GM12878 (cell line): ENCODE measurements around the gene AKAP7. TPM values are rescaled to one million over a fixed set of nuclear protein-coding genes. Genes with fewer than 3 reads are reported as not detected.

Experiments
- ATAC-seq: fragments of 200-7000 bp; cut with Tn5 transposase; 3 replicates; pipeline ENCODE4 v1.9.1; 2020; ENCODE audit warnings: mild to moderate bottlenecking, moderate library complexity
- BruUV-seq: library from RNA; stranded (reverse); fragments of 400-500 nt; replicated peaks from 2 replicates; lab custom pipeline; 2021; lab: Mats Ljungman, UMichigan
- CTCF ChIA-PET: fragments of 300-600 bp; sonication (Branson Sonifier 250); formaldehyde crosslinking; extraction: SDS; loops from one replicate; lab custom pipeline; 2021; ENCODE audit warnings: inconsistent platforms; lab: Yijun Ruan, JAX
- POLR2A ChIA-PET: fragments of 350-600 bp; formaldehyde crosslinking; extraction: SDS; loops from one replicate; lab custom pipeline; 2021; ENCODE audit warnings: inconsistent platforms; lab: Charles Lee
- RAD21 ChIA-PET: fragments of 300-600 bp; sonication (Branson Sonifier 250); formaldehyde crosslinking; loops from one replicate; lab custom pipeline; 2023; ENCODE audit warnings: antibody characterized with exemption; ENCODE audit not compliant: unreplicated experiment; lab: Charles Lee
- SMC1A ChIA-PET: fragments of 300-600 bp; sonication (Branson Sonifier 250); formaldehyde crosslinking; loops from one replicate; lab custom pipeline; 2023; ENCODE audit not compliant: unreplicated experiment, uncharacterized antibody; lab: Charles Lee
- DNase-seq: peaks from one replicate; pipeline ENCODE4 v3.0.0-alpha.2; 2011; ENCODE audit warnings: low read depth, low spot score
- FAIRE-seq: peaks from 3 replicates; lab custom pipeline; 2011; peaks lifted over from hg19 to GRCh38; lab: Jason Lieb, UNC
- H2AFZ ChIP-seq: 2 replicates; pipeline ENCODE4 v1.6.0; 2011; ENCODE audit warnings: low read depth, low read length, control low read depth; ENCODE audit not compliant: control insufficient read depth
- H3K27ac ChIP-seq: 2 replicates; pipeline ENCODE4 v1.5.1; 2011; ENCODE audit warnings: control low read depth; ENCODE audit not compliant: control insufficient read depth, insufficient read depth
- H3K27me3 ChIP-seq, 2 experiments: replicated peaks in 1 of 2; 2 replicates each; pipeline versions ENCODE4 v1.6.0 to v1.6.1; 2011; ENCODE audit warnings: low read length in 1 of 2; ENCODE audit not compliant: control insufficient read depth in 2 of 2, insufficient read depth in 2 of 2
- H3K36me3 ChIP-seq, 2 experiments: 2 replicates each; pipeline ENCODE4 v1.5.1; 2011; ENCODE audit warnings: low read length in 1 of 2; ENCODE audit not compliant: control insufficient read depth in 2 of 2, insufficient read depth in 2 of 2
- H3K4me1 ChIP-seq: 2 replicates; pipeline ENCODE4 v1.6.1; 2011; ENCODE audit warnings: mild to moderate bottlenecking, low read length, moderate library complexity, mixed read lengths; ENCODE audit not compliant: control insufficient read depth, insufficient read depth
- H3K4me2 ChIP-seq: 2 replicates; pipeline ENCODE4 v1.6.0; 2011; ENCODE audit warnings: control low read depth; ENCODE audit not compliant: control insufficient read depth, insufficient read depth
- H3K4me3 ChIP-seq: fragments of 200-600 bp; sonication (generic); 2 replicates; pipeline ENCODE4 v1.5.1; 2016
- H3K79me2 ChIP-seq: 2 replicates; pipeline ENCODE4 v1.6.0; 2011; ENCODE audit warnings: low read length; ENCODE audit not compliant: control insufficient read depth, insufficient read depth
- H3K9ac ChIP-seq: 2 replicates; pipeline ENCODE4 v1.8.0; 2011; ENCODE audit warnings: low read length, control low read depth, mixed read lengths; ENCODE audit not compliant: control insufficient read depth, insufficient read depth
- H3K9me3 ChIP-seq: replicated peaks from 3 replicates; pipeline ENCODE4 v1.5.1; 2011; ENCODE audit warnings: mild to moderate bottlenecking, low read length; ENCODE audit not compliant: control insufficient read depth, insufficient read depth
- H4K20me1 ChIP-seq: 2 replicates; pipeline ENCODE4 v1.6.0; 2011; ENCODE audit not compliant: control insufficient read depth, insufficient read depth
- ATF2 ChIP-seq: IDR thresholded peaks from 2 replicates; pipeline ENCODE4 v1.6.1; 2012; ENCODE audit warnings: low read length, inconsistent platforms
- CREM ChIP-seq: IDR thresholded peaks from 2 replicates; pipeline ENCODE4 v1.6.1; 2014; ENCODE audit warnings: antibody characterized with exemption, low read depth
- ELK1 ChIP-seq: IDR thresholded peaks from 2 replicates; pipeline ENCODE4 v1.6.1; 2012; ENCODE audit warnings: low read depth, low read length, improper control_type of control experiment
- FOS ChIP-seq: IDR thresholded peaks from 3 replicates; pipeline ENCODE4 v1.6.1; 2011; ENCODE audit warnings: borderline replicate concordance; ENCODE audit not compliant: insufficient read length; ENCODE audit errors: extremely low read depth
- GATAD2B ChIP-seq: fragments of 450-650 bp; conservative IDR thresholded peaks from 2 replicates; pipeline ENCODE4 v1.6.1; 2017; ENCODE audit warnings: low read depth, mild to moderate bottlenecking, moderate library complexity
- NBN ChIP-seq: fragments of 450-650 bp; IDR thresholded peaks from 2 replicates; pipeline ENCODE4 v1.6.1; 2016
- NFIC ChIP-seq: IDR thresholded peaks from 2 replicates; pipeline ENCODE4 v1.6.1; 2012; ENCODE audit warnings: low read depth, mild to moderate bottlenecking, inconsistent platforms, low read length, moderate library complexity
- POU2F2 ChIP-seq: IDR thresholded peaks from 3 replicates; pipeline ENCODE4 v1.6.1; 2011; ENCODE audit warnings: low read depth, mild to moderate bottlenecking, low read length, borderline replicate concordance
- ZBED1 ChIP-seq: IDR thresholded peaks from 2 replicates; pipeline ENCODE4 v1.6.1; 2016; ENCODE audit warnings: borderline replicate concordance
- ZNF592 ChIP-seq: fragments of 450-650 bp; IDR thresholded peaks from 2 replicates; pipeline ENCODE4 v1.6.1; 2017; ENCODE audit warnings: mild to moderate bottlenecking, moderate library complexity
- ZSCAN29 ChIP-seq: fragments of 450-650 bp; IDR thresholded peaks from 2 replicates; pipeline ENCODE4 v1.6.1; 2017; ENCODE audit warnings: mild to moderate bottlenecking, moderate library complexity
- WGBS: methylation state at CpG from one replicate; pipeline ENCODE4 v1.1.6; 2016; ENCODE audit warnings: low lambda C conversion rate; ENCODE audit not compliant: insufficient replicate concordance, insufficient coverage; ENCODE audit errors: missing lambda C conversion rate; 5-methylcytosine and 5-hydroxymethylcytosine counted together
- in situ Hi-C: fragments of 300-500 bp; cut with MboI; formaldehyde crosslinking; loops from 9 replicates; pipeline ENCODE4 v1.14.3; 2018; ENCODE audit warnings: mixed read lengths
- intact Hi-C: fragments of 100-400 bp; cut with micrococcal nuclease; formaldehyde crosslinking; loops from one replicate; pipeline ENCODE4 v1.14.2; 2022; ENCODE audit not compliant: unreplicated experiment
- polyA plus RNA-seq, 11 experiments: library from polyadenylated mRNA; depleted of rRNA in 4 of 11; unstranded in 6 of 11; stranded (reverse) in 5 of 11; fragments of >200 nt; fragmentation: Nextera tagmentation in 4 of 11; fragmentation: Illumina TruSeq in 1 of 11; extraction: Ambion mirVana in 4 of 11; extraction: Trizol in 1 of 11; gene quantifications; 1 replicate in 1 of 11; 2 replicates in 10 of 11; pipeline versions ENCODE4 v1.2.1 to v1.2.3, GENCODE V29; 2011 to 2016; ENCODE audit warnings: inconsistent platforms in 2 of 11, missing spikeins in 2 of 11, low read depth in 1 of 11
- total RNA-seq, 4 experiments: library from RNA; depleted of rRNA in 3 of 4; stranded (reverse); fragments of >200 nt in 3 of 4; fragmentation: Illumina TruSeq in 1 of 4; extraction: Trizol in 1 of 4; gene quantifications; 2 replicates each; pipeline versions ENCODE4 v1.2.1 to v1.2.3, GENCODE V29; 2013 to 2021
- TF ChIP-seq, protein P1 (sequence below), 3 experiments: IDR thresholded peaks in 2 of 3; conservative IDR thresholded peaks in 1 of 3; 2 replicates each; pipeline ENCODE4 v1.5.1; 2011; ENCODE audit warnings: low read depth in 3 of 3, low read length in 3 of 3, mild to moderate bottlenecking in 3 of 3, control low read depth in 2 of 3, moderate library complexity in 2 of 3, inconsistent platforms in 1 of 3, mixed read lengths in 1 of 3; ENCODE audit not compliant: control insufficient read depth in 2 of 3, insufficient read depth in 1 of 3; ENCODE audit errors: extremely low read depth in 1 of 3

AKAP7 gene
- total and polyA plus RNA-seq, 10 of the 15 experiments (the other 5 are each of a cell fraction or from before 2014, with no cell fraction given) = 0.06 to 0.58 (median 0.28) TPM; not detected in 1

GRCh38 chr6:131205481-131206244 is 70.4 kb downstream of the AKAP7 start:
- ATAC-seq = no peak
- no peak overlapping the region for H3K4me2 ChIP-seq
- H3K9me3 ChIP-seq = no peaks in the 10 kb centered on the region
- intact Hi-C loops = no loop called here
- SMC1A ChIA-PET = no interaction called here
- 95% methylated on average over 3 of the region's 3 CpGs for WGBS
- H3K36me3 ChIP-seq = no peaks in the 10 kb centered on the region
- POLR2A ChIA-PET = no interaction called here
- H2AFZ ChIP-seq = no peak overlapping the region
- H3K79me2 ChIP-seq = no peaks in the 10 kb centered on the region
- H3K9ac ChIP-seq = no peak overlapping the region
- BruUV-seq = no TSS peak
- H3K4me1 ChIP-seq = no peaks in the 10 kb centered on the region
- DNase-seq = no peak
- RAD21 ChIA-PET = interaction anchor here (1.6 kb wide), 1 partner anchor 422 kb away, joined by 3 read pairs; no protein-coding TSS in a partner anchor
- CTCF ChIA-PET = interaction anchor here (1.0 kb wide), 1 partner anchor 23 kb away, joined by 3 read pairs; no protein-coding TSS in a partner anchor
- H3K27ac ChIP-seq = no peak overlapping the region
- FAIRE-seq = no peak
- in situ Hi-C loops = no loop called here
- H3K27me3 ChIP-seq = no peaks in the 10 kb centered on the region
- no peak overlapping the region for H3K4me3 ChIP-seq
- no peaks in the 10 kb centered on the region for H4K20me1 ChIP-seq
- TF ChIP-seq ZNF592 (no peak), ELK1 (no peak), CREM (no peak), POU2F2 (no peak), GATAD2B (no peak), ATF2 (no peak), FOS (no peak), NBN (no peak), ZBED1 (no peak), NFIC (no peak), ZSCAN29 (no peak)
- TF ChIP-seq, protein P1, sequence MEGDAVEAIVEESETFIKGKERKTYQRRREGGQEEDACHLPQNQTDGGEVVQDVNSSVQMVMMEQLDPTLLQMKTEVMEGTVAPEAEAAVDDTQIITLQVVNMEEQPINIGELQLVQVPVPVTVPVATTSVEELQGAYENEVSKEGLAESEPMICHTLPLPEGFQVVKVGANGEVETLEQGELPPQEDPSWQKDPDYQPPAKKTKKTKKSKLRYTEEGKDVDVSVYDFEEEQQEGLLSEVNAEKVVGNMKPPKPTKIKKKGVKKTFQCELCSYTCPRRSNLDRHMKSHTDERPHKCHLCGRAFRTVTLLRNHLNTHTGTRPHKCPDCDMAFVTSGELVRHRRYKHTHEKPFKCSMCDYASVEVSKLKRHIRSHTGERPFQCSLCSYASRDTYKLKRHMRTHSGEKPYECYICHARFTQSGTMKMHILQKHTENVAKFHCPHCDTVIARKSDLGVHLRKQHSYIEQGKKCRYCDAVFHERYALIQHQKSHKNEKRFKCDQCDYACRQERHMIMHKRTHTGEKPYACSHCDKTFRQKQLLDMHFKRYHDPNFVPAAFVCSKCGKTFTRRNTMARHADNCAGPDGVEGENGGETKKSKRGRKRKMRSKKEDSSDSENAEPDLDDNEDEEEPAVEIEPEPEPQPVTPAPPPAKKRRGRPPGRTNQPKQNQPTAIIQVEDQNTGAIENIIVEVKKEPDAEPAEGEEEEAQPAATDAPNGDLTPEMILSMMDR (IDR thresholded peaks at IDR 0.05 in 2 of 3, conservative IDR thresholded peaks at IDR 0.05 in 1 of 3; ENCODE audit: control insufficient read depth in 2 of 3, extremely low read depth in 1 of 3, insufficient read depth in 1 of 3, low read depth in 3 of 3, low read length in 3 of 3) = no peak
